Measurements from ENCODE around the gene MXRA5.

- no peak for TF ChIP-seq POLR2A (IDR thresholded peaks at IDR 0.05)
- no peak for TF ChIP-seq CTCF (IDR thresholded peaks at IDR 0.05 in 4 of 5, conservative IDR thresholded peaks at IDR 0.05 in 1 of 5)
These were observed 19.8 kb downstream of the MXRA5 start for GRCh38 chrX:3326681-3327080.

All from gastrocnemius medialis (tissue), 4 donors.